ENCODE measurements around the gene PRAC2.

Gene PRAC2

DNA sequence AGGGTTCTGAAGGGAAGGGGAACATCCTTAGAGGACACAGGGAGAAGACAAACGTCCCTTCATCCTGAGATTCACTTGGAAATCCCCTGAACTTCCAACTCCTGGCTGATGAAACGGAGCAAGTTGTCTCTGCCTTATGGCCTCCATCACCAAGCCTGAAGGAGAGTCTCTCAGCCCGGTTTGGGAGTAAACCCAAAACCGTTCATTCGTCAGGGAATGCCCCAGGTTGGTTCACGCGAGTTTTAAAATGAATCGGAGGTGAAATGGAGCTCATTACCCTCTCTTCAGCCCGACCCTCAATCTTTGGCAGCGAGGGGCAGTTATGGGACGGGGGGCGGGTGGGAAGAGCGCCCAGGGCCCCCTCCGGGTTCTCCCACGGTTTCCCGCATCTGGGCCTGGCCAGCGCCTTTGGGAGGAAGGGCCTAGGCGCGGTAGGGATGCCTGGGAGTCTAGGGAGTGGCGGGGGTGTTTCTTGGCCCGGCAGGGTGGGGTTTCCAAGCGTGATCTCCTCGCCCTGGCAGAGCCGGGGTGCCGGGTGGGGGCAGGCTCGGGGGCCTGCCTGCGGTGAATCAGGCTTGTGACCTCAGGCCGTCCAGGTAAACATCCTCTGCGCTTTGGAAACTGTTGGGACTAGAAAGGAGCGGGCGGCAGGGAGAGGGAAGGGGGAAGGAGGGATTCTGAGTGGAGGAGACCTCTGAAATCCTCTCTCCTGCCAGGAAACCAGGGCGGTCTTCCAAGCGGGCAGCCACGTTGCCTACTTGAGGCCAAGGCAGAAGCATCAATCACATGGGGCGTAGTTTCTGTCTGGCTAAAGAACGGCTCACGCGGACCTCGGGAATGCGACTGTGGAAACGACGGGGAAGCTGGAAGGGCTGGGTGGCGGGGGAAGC is 29.7 kb downstream of the PRAC2 start:
- in situ Hi-C loops (cut with MboI; ENCODE audit: low sequenced_read_pairs): no loop called here

DNA sequence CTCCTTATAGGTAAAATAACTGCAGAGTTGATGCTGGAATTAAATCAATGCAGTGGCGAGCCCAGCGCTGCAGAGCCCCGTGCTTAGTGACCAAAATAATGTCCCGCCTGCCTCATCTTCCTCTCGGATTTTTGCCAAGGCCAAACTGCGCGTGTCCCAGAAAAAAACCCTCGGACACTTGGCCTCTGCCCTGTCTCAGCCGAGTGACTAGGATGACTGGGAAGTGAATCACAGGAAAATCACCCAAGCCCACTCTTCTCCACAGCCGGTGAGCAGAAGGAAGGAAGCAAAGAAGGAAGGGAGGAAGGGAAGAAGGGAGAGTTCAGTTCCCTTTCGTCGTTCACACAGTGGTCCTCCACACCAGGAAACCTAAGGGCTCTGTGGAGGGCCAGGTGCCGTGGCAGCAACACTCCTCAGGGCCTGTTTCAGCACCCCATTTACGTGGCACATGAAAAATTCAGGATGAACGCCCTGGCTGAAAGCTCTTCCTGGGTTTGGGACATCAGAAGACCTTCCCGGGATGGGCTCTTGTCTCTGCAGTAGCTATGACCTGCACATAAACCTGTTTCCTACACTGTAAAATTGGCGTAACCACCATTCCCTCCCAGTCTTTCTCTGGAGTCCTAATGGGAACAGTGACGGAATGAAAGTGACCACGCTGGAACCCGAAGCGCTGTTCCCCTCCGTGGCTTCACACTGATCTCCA is 31.0 kb downstream of the PRAC2 start:
- in situ Hi-C loops (cut with MboI; ENCODE audit: low sequenced_read_pairs): no loop called here

DNA sequence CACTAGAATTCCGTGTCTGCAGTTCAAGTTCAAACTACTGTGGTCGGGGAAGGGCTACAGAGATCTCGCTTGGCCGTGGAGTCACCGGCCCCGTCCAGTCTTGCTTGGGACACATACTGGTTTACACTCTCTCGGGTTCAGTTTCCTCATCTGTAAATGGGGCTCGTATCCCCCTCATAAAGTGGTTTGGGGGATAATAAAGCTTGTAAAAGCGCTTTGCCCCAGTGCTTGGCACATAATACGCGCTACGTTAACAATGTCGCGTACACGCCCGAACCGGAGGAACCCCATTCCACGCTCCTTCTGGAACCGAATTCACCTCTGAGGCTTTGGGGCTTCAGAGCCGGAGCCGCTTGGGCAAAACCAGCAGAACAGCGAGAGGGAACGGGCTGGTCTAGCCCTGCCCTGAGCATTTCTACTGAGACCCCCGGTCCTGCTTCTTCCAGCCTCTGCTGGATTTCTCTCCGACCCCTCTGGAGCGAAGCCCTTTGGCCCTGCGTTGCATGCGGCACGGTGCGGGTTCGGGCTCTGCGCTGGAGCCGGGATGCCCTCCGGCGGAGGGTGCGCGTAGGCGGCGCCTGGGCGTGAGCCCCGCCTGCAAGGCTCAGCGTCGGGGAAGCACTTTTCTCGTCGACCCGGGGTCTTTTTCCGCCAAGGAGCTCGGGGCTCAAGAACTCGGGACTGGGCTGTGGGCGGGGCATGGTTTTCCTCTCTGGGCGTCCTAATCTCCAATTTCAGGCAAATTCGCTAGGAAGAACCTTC is 31.7 kb downstream of the PRAC2 start:
- in situ Hi-C loops (cut with MboI; ENCODE audit: low sequenced_read_pairs): no loop called here

DNA sequence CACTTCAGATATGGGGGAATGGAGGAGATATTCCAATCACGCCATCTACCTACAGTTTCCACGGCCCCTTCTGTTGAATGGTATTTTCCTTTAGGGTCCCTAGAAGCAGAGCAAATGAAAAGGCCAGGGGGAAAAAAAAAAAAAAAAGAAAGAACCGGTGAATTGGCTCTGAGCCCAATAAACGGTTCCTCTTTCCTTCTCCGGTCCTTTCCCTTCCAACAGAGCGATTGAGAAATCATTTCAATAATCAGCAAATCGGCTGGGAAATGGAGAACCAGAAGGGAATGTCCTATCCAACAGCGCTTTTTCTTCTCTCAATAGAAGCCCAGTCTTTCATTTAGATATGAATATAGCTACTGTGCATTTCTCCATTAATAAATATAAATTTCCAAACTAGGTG is 32.4 kb downstream of the PRAC2 start:
- in situ Hi-C loops (cut with MboI; ENCODE audit: low sequenced_read_pairs): no loop called here

DNA sequence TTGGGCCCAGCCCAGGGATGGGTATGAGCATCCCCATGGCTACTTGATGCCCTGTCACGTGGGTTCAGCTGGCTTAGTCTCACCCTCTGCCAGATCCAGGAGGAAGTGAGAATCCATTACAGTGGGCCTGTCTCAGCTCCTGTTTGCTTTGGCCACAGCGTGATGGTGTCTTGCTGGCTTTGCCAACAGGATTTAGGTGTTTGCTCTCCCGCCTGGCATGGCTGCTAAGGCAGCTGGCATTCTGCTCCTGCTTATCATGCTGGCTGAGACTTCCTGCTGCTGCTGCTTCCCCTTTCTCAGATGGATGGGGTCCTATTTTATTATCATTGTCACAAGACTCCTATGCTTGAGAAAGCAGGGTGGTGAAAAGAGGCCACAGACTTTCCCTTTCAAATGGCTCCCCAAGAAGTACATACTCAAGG is 33.9 kb downstream of the PRAC2 start:
- in situ Hi-C loops (cut with MboI; ENCODE audit: low sequenced_read_pairs): no loop called here

DNA sequence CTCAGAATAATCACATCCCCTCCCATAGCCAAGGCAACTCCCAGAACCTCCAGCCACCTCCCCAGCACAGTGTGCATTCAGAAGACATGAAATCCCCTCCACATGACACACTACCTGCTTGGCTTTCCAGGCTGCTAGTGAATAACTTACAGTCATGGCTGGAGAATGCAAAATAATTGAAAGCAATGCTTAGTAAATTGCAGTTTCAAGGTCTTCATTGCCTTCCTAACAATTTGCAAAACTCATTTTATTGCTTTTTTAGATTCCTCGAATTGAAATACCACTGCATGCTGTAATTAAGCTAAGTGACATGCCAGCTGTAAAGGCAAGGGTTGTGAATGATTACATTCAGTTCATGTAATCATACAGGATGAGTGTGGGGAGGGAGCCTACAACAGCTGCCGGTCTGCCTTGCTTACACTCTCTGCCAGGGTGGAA is 34.6 kb downstream of the PRAC2 start:
- in situ Hi-C loops (cut with MboI; ENCODE audit: low sequenced_read_pairs): no loop called here

DNA sequence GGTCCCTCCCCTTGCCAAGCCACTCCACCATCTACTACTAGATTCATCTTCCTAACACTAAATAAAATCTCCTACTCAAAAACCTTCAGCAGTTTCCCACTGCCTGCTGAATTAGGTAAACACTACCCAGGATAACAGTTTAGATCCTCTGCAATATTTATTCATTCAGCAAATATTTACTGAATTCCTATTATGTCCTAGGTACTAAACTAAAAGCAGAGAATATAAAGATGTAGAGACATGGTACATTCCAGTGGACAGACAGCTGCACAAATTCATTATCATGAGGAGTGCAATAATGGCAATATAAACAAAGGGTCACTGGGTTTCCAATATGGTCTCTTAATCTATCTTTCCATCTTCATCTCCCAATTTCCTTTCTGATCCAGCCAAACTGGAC is 36.3 kb downstream of the PRAC2 start:
- in situ Hi-C loops (cut with MboI; ENCODE audit: low sequenced_read_pairs): no loop called here

DNA sequence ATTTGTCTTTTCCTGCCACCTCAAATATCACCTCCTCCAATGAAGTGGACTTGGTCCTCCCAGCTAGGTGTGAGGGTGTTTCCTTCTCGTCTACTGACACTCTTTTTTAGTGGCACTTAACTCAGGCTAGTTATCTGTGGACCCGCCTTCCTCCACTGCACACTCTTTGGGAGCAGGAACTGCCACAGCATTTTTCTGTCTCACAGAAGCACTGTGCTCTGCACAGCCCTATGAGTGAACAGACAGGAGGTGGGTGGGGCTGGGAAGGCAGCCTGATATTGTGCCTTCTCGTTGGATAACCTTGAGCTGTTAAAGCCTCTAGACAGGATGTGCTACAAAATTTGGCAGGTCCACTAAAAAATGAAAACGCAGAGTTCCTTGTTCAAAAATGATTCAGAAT is 37.4 kb downstream of the PRAC2 start:
- in situ Hi-C loops (cut with MboI; ENCODE audit: low sequenced_read_pairs): no loop called here

DNA sequence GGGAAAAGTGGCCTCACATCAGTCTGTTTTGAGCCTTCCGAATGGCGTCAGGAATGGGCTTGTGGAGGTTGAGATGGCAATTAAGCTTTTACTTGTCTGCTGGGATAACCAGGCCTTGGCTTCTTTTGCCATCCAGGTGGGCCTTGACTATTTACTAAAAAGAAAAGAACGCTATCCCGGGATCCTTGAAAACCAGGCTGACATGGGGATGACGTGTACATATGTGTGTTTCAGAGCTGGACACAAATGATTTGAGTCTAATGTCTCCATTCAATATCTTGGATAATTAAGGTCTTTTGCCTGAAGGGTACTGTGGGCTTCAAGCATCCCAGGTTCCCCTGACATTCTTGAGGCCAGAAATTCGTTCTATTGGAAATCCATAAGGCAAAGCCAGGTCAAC is 38.1 kb downstream of the PRAC2 start:
- in situ Hi-C loops (cut with MboI; ENCODE audit: low sequenced_read_pairs): no loop called here

DNA sequence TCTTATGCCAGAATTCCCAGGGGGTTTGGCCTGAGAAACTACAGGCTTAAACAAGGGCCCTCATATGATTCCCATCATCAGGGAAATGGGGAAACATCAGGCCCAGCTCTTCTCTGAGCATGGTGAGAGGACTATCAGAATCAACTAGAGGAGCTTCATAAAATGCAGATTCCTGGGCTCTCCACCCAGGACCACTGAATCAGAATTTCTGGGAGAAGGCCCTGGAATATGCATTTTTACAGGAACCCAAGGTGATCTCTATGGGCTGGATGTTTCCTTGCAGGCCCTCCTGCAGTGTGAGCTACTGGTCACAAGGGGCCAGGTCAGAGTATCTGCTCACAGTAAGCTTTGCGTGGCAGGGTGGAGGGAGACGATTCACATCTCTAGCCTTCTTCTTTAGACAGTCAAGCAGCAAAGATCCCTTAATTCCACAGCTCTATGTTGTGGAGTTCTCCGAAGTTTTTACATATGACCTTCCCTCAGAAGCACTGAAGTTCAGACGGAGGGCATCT is 44.3 kb downstream of the PRAC2 start:
- in situ Hi-C loops (cut with MboI; ENCODE audit: low sequenced_read_pairs): no loop called here

DNA sequence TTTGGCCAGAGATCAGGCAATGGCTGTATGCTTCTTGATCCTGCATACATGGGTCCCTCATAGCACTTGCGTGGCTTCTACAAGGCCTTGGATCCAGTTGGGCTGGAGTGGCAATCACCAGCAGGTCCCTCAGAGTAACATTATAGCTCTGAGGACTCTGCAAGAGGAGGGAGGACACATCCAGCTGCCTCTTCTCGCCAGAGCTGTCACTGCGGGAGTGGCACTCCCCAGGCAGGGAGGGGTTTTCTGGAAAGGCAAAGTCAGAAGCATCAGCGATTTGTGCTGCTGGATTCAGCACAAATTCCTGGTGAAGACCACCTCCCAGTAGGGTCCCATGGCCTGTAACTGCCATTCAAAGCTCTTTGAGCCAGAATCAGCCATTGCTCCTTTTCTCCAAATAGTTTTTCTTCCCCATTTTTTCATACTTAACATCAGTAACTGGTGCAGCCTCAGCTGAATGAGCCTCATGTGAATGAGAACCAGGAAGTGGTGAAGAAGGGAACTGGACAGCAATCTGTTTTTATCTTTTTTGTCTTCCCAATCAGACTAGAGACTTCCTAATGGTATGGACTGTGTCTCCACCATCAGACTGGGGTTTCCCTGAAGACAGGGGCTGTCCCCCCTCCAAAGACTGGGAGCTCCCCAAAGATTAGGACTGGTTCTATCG is 46.2 kb downstream of the PRAC2 start:
- in situ Hi-C loops (cut with MboI; ENCODE audit: low sequenced_read_pairs): no loop called here

DNA sequence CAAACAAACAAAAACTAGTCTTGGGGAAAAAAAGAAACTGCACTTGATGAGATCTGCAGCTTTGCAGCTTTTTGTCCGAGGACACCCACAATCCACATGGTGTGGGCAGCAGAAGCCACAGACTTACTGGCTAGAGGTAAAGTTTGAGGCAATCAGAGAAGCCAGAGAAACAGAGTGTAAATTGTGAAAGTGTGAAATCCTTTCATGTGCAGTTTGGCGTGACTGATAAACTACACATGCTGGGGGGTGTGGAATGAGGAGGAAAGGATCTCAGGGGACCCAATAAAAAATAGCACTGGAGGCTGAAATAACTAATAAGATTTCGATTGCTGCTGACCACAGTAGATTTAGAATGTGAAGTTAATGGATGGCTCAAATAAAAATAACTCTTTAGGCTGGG is 48.0 kb downstream of the PRAC2 start:
- in situ Hi-C loops (cut with MboI; ENCODE audit: low sequenced_read_pairs): no loop called here

DNA sequence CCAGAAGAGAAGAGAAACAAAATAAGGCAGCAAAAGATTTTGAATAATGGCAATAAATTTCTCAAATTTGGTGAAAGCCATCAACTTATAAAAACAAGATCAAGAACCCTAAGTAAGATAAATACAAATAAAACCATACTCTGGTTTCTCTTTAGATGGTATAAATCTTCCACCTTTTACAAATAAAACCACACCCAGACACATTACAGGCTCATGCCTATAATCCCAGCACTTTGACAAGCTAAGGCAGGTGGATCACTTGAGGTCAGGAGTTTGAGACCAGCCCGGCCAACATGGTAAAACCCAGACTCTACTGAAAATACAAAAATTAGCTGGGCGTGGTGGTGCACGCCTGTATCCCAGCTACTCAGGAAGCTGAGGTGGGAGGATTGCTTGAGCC is 50.3 kb downstream of the PRAC2 start:
- in situ Hi-C loops (cut with MboI; ENCODE audit: low sequenced_read_pairs): no loop called here

Data from HL-60/S4 (cell line).